Retinal pigment epithelial cell (primary cell): ENCODE data around the gene FAM184A.

Source experiments
- DNase-seq: peaks from one replicate; pipeline ENCODE4 v3.0.0-alpha.2; 2010; ENCODE audit warnings: low read depth
- H3K4me3 ChIP-seq: 2 replicates; pipeline ENCODE4 v1.5.1; 2011; ENCODE audit warnings: mild to moderate bottlenecking, low read length, control low read depth, moderate library complexity
- TF ChIP-seq, protein P1 (sequence below): conservative IDR thresholded peaks from 2 replicates; pipeline ENCODE4 v1.5.1; 2011; ENCODE audit warnings: low read depth, low read length, control low read depth, inconsistent platforms

FAM184A gene

DNA sequence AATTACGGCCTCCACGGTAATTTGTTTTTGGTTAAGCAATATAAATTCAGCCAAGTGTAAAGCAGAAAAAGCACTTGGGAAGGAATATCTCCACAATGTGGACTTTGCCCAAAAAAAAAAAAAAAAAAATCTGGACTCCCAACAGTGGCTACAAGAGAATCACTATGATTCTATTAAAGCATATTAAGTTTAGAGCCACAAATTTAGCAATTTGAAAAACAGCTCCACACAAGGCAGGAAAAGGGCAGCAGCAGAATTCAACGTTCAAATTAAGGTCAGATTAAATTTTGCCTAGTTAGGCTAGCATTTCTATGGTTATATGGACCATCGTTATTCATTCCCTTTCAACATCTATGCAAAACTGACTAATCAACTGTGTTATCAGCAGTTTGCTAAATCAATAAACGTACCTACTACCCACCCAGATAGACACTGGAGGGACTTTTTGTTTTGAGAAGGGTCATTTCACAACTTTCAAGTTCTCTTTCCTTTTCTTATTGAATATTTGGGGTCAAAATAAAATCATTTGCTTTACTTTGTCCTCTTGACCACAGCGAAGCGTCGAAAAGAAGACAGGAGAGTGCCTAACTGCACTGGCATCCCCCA, 144.5 kb downstream of the FAM184A start:
- H3K4me3 ChIP-seq, result peak overlapping the region; percentile 92
- TF ChIP-seq, protein P1, sequence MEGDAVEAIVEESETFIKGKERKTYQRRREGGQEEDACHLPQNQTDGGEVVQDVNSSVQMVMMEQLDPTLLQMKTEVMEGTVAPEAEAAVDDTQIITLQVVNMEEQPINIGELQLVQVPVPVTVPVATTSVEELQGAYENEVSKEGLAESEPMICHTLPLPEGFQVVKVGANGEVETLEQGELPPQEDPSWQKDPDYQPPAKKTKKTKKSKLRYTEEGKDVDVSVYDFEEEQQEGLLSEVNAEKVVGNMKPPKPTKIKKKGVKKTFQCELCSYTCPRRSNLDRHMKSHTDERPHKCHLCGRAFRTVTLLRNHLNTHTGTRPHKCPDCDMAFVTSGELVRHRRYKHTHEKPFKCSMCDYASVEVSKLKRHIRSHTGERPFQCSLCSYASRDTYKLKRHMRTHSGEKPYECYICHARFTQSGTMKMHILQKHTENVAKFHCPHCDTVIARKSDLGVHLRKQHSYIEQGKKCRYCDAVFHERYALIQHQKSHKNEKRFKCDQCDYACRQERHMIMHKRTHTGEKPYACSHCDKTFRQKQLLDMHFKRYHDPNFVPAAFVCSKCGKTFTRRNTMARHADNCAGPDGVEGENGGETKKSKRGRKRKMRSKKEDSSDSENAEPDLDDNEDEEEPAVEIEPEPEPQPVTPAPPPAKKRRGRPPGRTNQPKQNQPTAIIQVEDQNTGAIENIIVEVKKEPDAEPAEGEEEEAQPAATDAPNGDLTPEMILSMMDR, result no peak
- DNase-seq, result no peak

DNA sequence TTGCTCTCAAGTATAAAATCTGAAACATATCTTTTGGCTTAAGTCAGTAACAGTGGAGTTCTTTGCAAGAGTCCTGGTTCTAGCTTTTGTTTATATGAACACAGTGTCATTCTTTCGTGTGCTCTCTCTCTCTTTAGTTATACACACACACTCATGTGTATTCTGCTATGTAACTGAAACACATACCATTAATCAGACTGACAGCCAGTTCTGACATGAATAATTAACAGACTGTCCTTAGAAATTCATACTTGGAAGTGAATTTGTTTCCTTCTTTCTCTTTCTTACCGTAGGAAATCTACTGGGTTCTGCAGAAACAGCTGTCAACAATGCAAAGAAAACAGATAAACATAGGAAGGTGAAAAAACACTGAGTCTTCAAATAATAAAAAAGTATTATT, 146.0 kb downstream of the FAM184A start:
- TF ChIP-seq, protein P1, result no peak
- no peak overlapping the region for H3K4me3 ChIP-seq
- no peak for DNase-seq

DNA sequence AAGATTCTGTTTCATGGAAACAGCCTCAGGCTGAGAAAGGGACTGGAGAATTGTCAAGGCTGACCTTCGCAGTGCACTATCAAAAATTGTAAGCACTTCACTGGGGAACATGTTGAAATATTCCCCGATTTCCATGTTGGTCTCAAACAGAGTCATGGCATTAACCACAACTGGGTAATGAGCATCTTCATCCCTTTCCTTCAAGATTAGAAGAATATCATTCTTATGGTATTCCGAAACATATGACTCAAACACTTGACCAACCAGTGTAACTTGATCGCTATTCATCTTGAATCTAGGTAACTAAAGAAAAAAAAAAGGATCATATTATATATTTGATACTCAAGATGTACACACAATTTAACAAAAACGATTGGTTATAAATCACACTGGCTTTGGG, 147.0 kb downstream of the FAM184A start:
- no peak for DNase-seq
- TF ChIP-seq, protein P1, result no peak

DNA sequence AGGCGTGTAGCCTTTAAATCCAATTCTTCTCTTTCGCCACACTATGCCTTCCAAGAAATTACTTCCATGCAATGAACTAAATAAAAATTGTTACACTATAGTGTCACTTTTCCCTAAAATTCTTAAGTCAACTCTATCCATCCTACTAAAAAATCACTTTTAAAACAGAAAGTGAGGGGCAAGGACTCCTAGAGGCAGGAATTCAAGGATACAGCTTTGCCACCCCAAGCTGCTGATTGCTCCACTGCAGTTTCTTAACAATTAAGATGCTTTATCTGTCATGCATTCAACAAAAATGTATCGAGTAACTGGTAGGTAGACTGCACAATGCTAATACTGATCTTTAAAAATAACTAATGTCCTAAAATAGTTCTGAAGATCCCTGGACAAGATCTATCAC, 147.8 kb downstream of the FAM184A start:
- TF ChIP-seq, protein P1, result no peak
- H3K4me3 ChIP-seq, result no peak overlapping the region
- no peak for DNase-seq

More for the DNA sequence above, 147.0 kb downstream of the FAM184A start:
- no peak overlapping the region for H3K4me3 ChIP-seq

DNA sequence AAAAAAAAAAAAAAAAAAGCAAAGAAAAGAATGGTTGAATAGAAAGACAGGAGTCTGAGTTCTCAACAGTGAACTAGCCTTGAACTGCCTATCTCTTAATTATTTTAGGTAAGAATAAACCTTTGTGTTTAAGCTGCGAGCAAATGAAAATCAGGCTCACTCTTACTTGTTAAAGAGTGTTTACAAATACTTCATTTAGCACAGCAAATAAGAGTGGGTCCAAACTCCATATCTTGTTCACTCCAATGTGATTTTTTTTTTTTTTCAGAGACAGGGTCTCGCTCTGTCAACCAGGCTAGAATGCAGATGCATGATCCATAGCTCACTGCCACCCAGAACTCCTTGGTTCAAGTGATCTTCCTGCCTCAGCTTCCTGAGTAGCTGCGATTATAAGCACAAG, 155.4 kb downstream of the FAM184A start:
- no peak overlapping the region for H3K4me3 ChIP-seq
- DNase-seq, result no peak
- TF ChIP-seq, protein P1, result no peak

DNA sequence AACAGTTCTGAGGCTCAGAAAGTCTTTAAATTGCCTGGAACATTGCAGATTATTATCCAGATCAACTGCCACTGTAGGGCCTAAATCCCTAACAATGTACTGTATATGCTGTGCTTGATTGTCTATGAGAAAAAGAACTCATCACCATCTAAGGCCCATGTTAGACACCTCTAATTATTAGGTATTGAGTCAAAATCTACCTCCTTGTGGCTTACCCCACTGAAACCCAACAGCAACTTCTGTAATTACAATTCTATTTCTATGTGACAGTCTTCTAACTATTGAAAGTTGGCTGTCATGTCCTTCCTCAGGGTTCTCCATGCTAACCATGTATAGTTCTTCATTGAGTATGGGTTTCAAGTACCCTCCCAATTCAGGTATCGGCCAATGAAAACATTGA, 157.4 kb downstream of the FAM184A start:
- DNase-seq, result no peak
- TF ChIP-seq, protein P1, result no peak

DNA sequence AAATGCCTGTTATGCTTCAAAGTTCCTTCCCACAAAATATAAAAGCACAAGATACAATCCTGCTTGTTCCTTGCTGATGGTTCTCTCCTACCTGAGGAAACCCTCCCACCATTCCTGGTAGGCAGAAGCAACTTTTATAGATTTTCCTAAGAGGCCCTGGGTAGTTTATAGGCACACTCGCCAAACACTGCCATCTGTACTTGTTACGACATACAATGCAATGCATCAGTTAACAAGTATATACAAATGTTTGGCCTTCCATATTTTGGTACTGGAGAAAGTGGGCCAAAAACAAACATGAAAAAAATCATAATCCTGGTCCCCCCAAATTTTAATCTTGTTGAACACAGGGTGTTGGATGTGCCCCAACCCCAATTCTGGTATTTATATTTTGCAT, 160.1 kb downstream of the FAM184A start:
- TF ChIP-seq, protein P1, result no peak
- H3K4me3 ChIP-seq, result no peak overlapping the region
- DNase-seq, result no peak

More for the DNA sequence above, 157.4 kb downstream of the FAM184A start:
- H3K4me3 ChIP-seq, result no peak overlapping the region
